Keratinocyte (primary cell): ENCODE results near the gene SNN. TPM values are rescaled to one million over a fixed set of nuclear protein-coding genes. Genes with fewer than 3 reads are reported as not detected.

ENCODE experiments used
- DNase-seq: peaks from one replicate; pipeline ENCODE4 v3.0.0-alpha.2; 2011; ENCODE audit warnings: low read depth, missing footprints, low spot score
- FAIRE-seq: peaks from 2 replicates; lab custom pipeline; 2011; peaks lifted over from hg19 to GRCh38; lab: Jason Lieb, UNC
- H2AFZ ChIP-seq: 2 replicates; pipeline ENCODE4 v1.6.0; 2012; ENCODE audit warnings: low read length, control low read depth, inconsistent platforms; ENCODE audit not compliant: control insufficient read depth
- H3K27ac ChIP-seq: 2 replicates; pipeline ENCODE4 v1.5.1; 2011; ENCODE audit warnings: low read length; ENCODE audit not compliant: control insufficient read depth, insufficient read depth
- H3K27me3 ChIP-seq: 3 replicates; pipeline ENCODE4 v1.6.0; 2011; ENCODE audit warnings: low read length; ENCODE audit not compliant: control insufficient read depth, insufficient read depth; ENCODE audit errors: extremely low read depth
- H3K36me3 ChIP-seq, 2 experiments: 2 replicates in 1 of 2; 3 replicates in 1 of 2; pipeline ENCODE4 v1.5.1; 2011; ENCODE audit warnings: low read length in 2 of 2, mild to moderate bottlenecking in 1 of 2; ENCODE audit not compliant: control insufficient read depth in 2 of 2, insufficient read depth in 2 of 2; ENCODE audit errors: extremely low read depth in 1 of 2
- H3K4me1 ChIP-seq: 3 replicates; pipeline ENCODE4 v1.5.1; 2011; ENCODE audit warnings: low read length; ENCODE audit not compliant: control insufficient read depth, insufficient read depth; ENCODE audit errors: extremely low read depth
- H3K4me2 ChIP-seq: 3 replicates; pipeline ENCODE4 v1.6.0; 2011; ENCODE audit warnings: low read depth, low read length; ENCODE audit not compliant: control insufficient read depth, insufficient read depth; ENCODE audit errors: extremely low read depth
- H3K4me3 ChIP-seq, 3 experiments: fragments of 200-600 bp in 1 of 3; sonication (generic) in 1 of 3; 2 replicates in 2 of 3; 3 replicates in 1 of 3; pipeline ENCODE4 v1.5.1; 2011 to 2016; ENCODE audit warnings: low read length in 3 of 3, mild to moderate bottlenecking in 3 of 3, control low read depth in 2 of 3, inconsistent platforms in 1 of 3, low read depth in 1 of 3, mixed read lengths in 1 of 3, mixed run types in 1 of 3, moderate library complexity in 1 of 3; ENCODE audit not compliant: control insufficient read depth in 2 of 3, insufficient read depth in 2 of 3; ENCODE audit errors: extremely low read depth in 1 of 3
- H3K79me2 ChIP-seq: 2 replicates; pipeline ENCODE4 v1.6.0; 2012; ENCODE audit warnings: low read length; ENCODE audit not compliant: control insufficient read depth, insufficient read depth
- H3K9ac ChIP-seq: 3 replicates; pipeline ENCODE4 v1.6.0; 2011; ENCODE audit warnings: low read length; ENCODE audit not compliant: control insufficient read depth, insufficient read depth; ENCODE audit errors: extremely low read depth
- H3K9me1 ChIP-seq: 3 replicates; pipeline ENCODE4 v1.6.0; 2011; ENCODE audit warnings: low read length; ENCODE audit not compliant: control insufficient read depth, insufficient read depth; ENCODE audit errors: extremely low read depth
- H3K9me3 ChIP-seq: 2 replicates; pipeline ENCODE4 v1.5.1; 2012; ENCODE audit warnings: low read depth, low read length; ENCODE audit not compliant: control insufficient read depth
- H4K20me1 ChIP-seq: 3 replicates; pipeline ENCODE4 v1.6.0; 2011; ENCODE audit warnings: low read length; ENCODE audit not compliant: control insufficient read depth, insufficient read depth; ENCODE audit errors: extremely low read depth
- CTCF ChIP-seq, 3 experiments: IDR thresholded peaks in 1 of 3; conservative IDR thresholded peaks in 1 of 3; optimal IDR thresholded peaks in 1 of 3; 2 replicates in 2 of 3; 3 replicates in 1 of 3; pipeline versions ENCODE3 to v1.5.1; 2011; ENCODE audit warnings: low read length in 3 of 3, mild to moderate bottlenecking in 3 of 3, moderate library complexity in 2 of 3, control low read depth in 1 of 3, inconsistent platforms in 1 of 3; ENCODE audit not compliant: insufficient read depth in 2 of 3; ENCODE audit errors: extremely low read depth in 1 of 3
- EZH2 ChIP-seq: IDR thresholded peaks from one replicate; pipeline ENCODE4 v1.6.1; 2012; ENCODE audit warnings: inconsistent platforms, mild to moderate bottlenecking, low read length, moderate library complexity
- dilution Hi-C: fragments of 300-500 bp; cut with MboI; formaldehyde crosslinking; loops from one replicate; pipeline ENCODE4 v1.7.0; 2020; ENCODE audit warnings: low sequenced_read_pairs; ENCODE audit not compliant: extremely low pct_ligation_motif_present
- polyA plus RNA-seq, 5 experiments: library from polyadenylated mRNA; depleted of rRNA in 3 of 5; stranded (reverse) in 3 of 5; stranded (forward) in 1 of 5; unstranded in 1 of 5; fragments of >200 nt; gene quantifications; 1 replicate in 1 of 5; 2 replicates in 3 of 5; 3 replicates in 1 of 5; pipeline versions ENCODE4 v1.2.1 to v1.2.3, GENCODE V29; 2011 to 2012; ENCODE audit warnings: missing spikeins in 2 of 5, low read depth in 1 of 5, low replicate concordance in 1 of 5

Gene SNN
- polyA plus RNA-seq, 1 donor (not counting 4 experiments of a cell fraction or from before 2014, with no cell fraction given) = 15.9 TPM

DNA sequence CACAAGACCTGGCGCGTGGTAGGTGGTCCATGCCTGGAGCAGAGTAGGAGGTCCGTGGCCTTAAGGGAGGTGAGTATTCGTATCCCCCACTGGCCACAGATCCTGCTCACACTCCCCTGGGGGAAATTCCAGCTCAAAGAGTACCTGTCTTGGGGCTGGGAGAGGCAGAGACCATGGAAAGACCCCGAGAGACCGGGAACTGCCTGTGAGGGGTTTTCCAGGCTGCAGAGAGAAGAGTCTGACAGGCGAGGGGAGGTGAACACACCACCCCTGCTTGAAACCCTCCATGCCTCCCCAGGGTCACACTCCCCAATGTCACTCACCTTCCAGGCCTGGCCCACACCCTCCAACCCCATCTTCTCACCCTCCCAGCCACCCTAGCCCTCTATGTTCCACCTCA, 12.6 kb upstream of the SNN start:
- Histone ChIP-seq H3K36me3 (no peaks in the 10 kb centered on the region), H3K9ac (no peak overlapping the region), H3K4me3 (no peak overlapping the region), H3K27me3 (no peaks in the 10 kb centered on the region), H3K4me1 (peaks cover 18% of the 10 kb centered on the region), H4K20me1 (no peaks in the 10 kb centered on the region), H3K9me1 (no peaks in the 10 kb centered on the region), H3K27ac (no peak overlapping the region), H3K4me2 (no peak overlapping the region), H2AFZ (no peak overlapping the region), H3K9me3 (no peaks in the 10 kb centered on the region), H3K79me2 (no peaks in the 10 kb centered on the region)
- dilution Hi-C loops = no loop called here
- FAIRE-seq (no peak), DNase-seq (no peak)
- no peak for TF ChIP-seq EZH2
- no peak for TF ChIP-seq CTCF (optimal IDR thresholded peaks at IDR 0.05 in 1 of 3, IDR thresholded peaks at IDR 0.05 in 1 of 3, conservative IDR thresholded peaks at IDR 0.05 in 1 of 3; ENCODE audit: extremely low read depth in 1 of 3, insufficient read depth in 2 of 3, low read length in 3 of 3)

GRCh38 chr16:11657556-11657955, 10.7 kb upstream of the SNN start:
- Histone ChIP-seq H3K4me2 (no peak overlapping the region), H4K20me1 (no peaks in the 10 kb centered on the region), H3K9me1 (no peaks in the 10 kb centered on the region), H3K27me3 (no peaks in the 10 kb centered on the region), H3K79me2 (no peaks in the 10 kb centered on the region), H3K4me3 (no peak overlapping the region), H3K9me3 (no peaks in the 10 kb centered on the region), H2AFZ (no peak overlapping the region), H3K4me1 (peaks cover 18% of the 10 kb centered on the region), H3K9ac (no peak overlapping the region), H3K27ac (no peak overlapping the region), H3K36me3 (no peaks in the 10 kb centered on the region)
- DNase-seq (no peak), FAIRE-seq (no peak)
- dilution Hi-C loops = no loop called here
- TF ChIP-seq EZH2 (no peak), CTCF (optimal IDR thresholded peaks at IDR 0.05 in 1 of 3, IDR thresholded peaks at IDR 0.05 in 1 of 3, conservative IDR thresholded peaks at IDR 0.05 in 1 of 3; ENCODE audit: extremely low read depth in 1 of 3, insufficient read depth in 2 of 3, low read length in 3 of 3) (no peak)
